HG03064 (cell line): Measurements from ENCODE around the gene SENP3.

Experiments
- ATAC-seq: cut with Tn5 transposase; IDR thresholded peaks from one replicate; pipeline ENCODE4 v1.9.1; 2021; ENCODE audit warnings: low read depth; ENCODE audit not compliant: unreplicated experiment

Gene SENP3

DNA sequence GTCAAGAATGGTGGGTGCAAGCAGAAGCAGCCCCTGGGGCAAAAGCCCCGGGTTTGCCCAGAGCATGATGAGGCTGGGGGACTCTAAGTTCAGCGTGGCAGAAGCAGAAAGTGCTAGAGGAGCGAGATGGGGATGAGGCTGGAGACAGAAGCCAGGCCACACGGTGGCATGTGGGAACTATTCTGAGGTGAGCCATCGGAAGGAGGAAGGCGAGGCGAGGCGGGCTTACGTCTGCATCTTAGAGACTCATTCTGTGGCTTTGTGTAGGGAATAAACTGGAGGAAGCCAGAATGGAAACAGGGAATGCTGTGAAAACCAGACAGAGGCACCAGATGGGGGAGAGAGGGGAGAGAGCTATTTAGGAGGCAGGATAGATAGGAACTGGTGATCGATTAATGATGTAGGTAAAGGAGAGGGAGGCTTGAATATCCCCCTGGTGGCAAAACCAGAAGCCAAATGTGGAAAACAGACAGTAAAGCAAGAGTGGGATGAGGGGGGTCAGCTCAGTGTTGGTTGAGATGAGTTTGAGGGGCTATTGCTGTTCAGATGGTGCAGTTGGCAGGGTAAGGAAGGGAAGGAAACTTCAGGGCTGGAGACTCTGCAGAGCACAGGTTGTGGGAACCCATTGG is 6.3 kb upstream of the SENP3 start:
- ATAC-seq = no peak

DNA sequence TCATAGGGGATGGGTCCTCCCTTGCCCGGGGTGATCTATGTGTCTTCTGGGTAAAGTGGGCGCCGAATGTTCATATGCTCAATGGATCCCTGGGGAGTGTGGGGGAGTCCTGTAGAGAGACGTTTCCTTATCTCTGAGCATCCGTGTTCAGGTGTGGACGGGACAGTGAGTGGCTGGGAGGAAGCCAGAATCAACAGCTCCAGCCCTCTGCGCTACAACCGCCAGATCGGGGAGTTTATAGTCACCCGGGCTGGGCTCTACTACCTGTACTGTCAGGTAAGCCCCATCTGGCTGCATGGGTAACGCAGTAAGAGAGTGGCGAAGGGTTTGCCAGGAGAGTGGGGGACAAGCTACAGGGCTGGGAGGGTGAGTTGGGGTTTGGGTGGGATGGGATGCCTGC is 5.1 kb upstream of the SENP3 start:
- no peak for ATAC-seq

- no peak for ATAC-seq
Measured at GRCh38 chr17:7557147-7557764, 4.5 kb upstream of the SENP3 start.

DNA sequence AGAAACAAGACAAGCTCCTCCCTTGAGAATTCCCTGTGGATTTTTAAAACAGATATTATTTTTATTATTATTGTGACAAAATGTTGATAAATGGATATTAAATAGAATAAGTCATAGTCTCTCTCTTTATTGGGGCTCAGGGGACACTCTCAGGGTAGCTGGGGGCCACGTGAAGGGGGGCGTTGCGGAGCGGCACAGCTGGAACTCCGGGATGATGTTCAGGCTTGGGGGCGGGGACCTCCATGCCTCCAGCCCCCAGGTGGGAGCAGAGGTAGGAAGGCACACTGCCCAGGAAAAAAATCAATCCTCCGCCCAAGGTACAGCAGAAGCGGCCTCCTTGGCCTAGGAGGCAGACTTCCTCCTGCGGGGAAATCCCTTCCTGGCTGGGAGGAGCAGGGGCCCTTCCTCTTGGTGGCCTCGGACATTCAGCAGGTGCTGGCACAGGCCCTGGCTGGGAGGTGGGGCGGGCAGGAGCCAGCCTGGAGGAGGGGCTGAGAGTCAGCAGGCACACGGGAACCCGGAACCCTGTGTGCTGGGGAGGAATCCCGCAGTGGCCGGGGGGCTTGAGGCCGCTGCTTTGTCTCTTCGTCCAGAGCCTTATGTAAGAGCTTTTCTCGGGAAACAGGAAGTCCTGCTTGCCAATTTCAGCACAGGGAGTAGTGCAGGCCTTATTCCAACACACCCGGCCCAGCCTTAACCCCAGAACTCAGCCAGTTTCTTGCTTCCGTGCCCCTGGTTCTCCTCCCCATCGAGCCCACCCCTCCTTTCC is 3.8 kb upstream of the SENP3 start:
- ATAC-seq = no peak

- ATAC-seq = no peak
Measured at GRCh38 chr17:7558544-7559319, 3.0 kb upstream of the SENP3 start, which contains the start of gene TNFSF13. TNFSF13 (plus strand) TSS chr17:7558750; CDS start chr17:7559040, 290 bp downstream.

DNA sequence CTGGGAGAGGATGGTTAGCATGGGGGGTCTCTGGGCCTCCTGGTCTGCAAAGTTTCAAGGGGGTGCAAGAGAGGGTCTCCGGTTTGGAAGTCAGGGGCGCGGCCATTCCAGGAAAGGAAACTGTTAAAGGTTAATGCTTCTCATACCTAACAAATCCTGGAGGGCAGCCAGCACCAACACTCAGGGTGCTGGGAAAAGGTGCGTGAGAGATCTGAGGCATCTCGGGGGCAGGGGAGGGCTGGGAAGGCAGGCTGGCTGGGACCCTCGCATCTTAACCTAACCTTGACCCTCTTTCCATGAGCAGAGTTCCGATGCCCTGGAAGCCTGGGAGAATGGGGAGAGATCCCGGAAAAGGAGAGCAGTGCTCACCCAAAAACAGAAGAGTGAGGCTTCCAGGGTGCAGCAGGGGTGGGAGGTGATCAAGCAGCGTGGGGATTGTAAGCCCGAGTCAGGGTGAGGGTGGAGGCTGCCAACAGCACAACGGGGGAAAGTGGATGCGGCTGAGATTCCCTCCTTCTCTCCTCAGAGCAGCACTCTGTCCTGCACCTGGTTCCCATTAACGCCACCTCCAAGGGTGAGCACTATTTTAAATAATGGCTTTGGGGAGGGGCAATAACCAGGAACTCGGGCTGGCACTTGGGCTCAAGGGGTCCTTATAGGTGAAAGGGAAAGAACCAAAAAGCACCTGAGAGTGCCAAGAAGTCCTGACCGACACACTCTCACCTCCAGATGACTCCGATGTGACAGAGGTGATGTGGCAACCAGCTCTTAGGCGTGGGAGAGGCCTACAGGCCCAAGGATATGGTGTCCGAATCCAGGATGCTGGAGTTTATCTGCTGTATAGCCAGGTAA is 2.2 kb upstream of the SENP3 start:
- no peak for ATAC-seq

DNA sequence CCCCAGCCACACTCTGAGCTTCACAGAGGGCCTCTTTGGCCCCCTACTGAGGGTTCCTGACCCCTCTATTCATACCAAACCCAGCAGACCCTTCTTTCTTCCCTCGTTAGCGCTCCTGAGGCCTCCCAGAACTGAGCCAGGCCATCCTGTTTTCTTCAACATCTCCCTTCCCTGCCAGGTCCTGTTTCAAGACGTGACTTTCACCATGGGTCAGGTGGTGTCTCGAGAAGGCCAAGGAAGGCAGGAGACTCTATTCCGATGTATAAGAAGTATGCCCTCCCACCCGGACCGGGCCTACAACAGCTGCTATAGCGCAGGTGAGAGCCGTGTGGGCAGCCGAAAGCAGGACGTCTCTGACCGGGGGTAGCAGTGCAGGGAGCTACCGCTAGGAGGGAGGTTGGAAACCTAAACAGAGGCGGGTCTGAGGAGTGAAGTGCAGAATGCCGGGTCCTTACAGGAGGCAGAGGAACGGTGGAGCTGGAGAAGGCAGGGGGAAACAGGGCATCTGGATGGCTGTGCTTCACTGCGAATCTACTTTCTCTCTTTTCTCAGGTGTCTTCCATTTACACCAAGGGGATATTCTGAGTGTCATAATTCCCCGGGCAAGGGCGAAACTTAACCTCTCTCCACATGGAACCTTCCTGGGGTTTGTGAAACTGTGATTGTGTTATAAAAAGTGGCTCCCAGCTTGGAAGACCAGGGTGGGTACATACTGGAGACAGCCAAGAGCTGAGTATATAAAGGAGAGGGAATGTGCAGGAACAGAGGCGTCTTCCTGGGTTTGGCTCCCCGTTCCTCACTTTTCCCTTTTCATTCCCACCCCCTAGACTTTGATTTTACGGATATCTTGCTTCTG is 1.3 kb upstream of the SENP3 start:
- no peak for ATAC-seq

DNA sequence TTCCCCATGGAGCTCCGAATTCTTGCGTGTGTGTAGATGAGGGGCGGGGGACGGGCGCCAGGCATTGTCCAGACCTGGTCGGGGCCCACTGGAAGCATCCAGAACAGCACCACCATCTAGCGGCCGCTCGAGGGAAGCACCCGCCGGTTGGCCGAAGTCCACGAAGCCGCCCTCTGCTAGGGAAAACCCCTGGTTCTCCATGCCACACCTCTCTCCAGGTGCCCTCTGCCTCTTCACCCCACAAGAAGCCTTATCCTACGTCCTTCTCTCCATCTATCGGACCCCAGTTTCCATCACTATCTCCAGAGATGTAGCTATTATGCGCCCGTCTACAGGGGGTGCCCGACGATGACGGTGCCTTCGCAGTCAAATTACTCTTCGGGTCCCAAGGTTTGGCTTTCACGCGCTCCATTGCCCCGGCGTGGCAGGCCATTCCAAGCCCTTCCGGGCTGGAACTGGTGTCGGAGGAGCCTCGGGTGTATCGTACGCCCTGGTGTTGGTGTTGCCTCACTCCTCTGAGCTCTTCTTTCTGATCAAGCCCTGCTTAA is 617 bp upstream of the SENP3 start:
- peak; percentile 54 for ATAC-seq

DNA sequence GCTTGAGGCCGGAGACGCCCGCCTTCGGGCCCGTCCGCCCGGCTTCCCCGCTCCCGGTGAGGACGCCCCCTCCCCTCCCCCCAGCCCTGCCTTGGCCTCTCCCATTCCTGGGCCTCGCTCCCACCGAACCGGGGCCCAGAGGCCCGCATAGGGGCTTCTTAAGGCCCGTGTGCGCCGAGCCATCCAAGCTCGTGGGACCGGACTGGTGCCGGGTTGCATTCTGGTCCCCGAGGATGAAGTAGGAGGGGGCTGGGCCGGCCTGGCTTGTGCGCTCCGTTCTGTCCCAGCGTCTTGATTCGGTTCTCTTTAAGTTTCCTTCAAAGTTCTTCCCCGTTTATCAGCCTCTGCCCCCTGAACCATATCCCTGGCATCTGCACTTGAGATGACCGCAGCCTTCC is 488 bp downstream of the SENP3 start:
- no peak for ATAC-seq

DNA sequence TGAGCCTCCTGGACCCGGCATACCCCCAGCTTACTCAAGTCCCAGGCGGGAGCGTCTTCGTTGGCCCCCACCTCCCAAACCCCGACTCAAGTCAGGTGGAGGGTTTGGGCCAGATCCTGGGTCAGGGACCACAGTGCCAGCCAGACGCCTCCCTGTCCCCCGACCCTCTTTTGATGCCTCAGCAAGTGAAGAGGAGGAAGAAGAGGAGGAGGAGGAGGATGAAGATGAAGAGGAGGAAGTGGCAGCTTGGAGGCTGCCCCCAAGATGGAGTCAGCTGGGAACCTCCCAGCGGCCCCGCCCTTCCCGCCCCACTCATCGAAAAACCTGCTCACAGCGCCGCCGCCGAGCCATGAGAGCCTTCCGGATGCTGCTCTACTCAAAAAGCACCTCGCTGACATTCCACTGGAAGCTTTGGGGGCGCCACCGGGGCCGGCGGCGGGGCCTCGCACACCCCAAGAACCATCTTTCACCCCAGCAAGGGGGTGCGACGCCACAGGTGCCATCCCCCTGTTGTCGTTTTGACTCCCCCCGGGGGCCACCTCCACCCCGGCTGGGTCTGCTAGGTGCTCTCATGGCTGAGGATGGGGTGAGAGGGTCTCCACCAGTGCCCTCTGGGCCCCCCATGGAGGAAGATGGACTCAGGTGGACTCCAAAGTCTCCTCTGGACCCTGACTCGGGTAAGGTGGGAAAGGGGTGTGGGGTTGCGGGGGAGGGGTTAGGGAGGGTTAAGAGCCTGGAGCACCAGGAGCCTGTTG is 1.6 kb downstream of the SENP3 start:
- no peak for ATAC-seq

GRCh38 chr17:7569571-7569970 is 7.9 kb downstream of the SENP3 start:
- ATAC-seq = no peak

- no peak for ATAC-seq
Measured at GRCh38 chr17:7570351-7570750, 8.6 kb downstream of the SENP3 start.

GRCh38 chr17:7572338-7572587 is 10.5 kb downstream of the SENP3 start:
- ATAC-seq = peak; percentile 76

GRCh38 chr17:7572588-7573323 is 11.0 kb downstream of the SENP3 start:
- ATAC-seq = no peak

GRCh38 chr17:7573324-7574080 is 11.8 kb downstream of the SENP3 start:
- ATAC-seq = no peak

- no peak for ATAC-seq
Measured at GRCh38 chr17:7574176-7574953, 12.6 kb downstream of the SENP3 start.
